ENCODE data around the gene FCER2. TPM values are rescaled to one million over a fixed set of nuclear protein-coding genes. Genes with fewer than 3 reads are reported as not detected.

The FCER2 gene
- total RNA-seq, 1 donor: not detected

DNA sequence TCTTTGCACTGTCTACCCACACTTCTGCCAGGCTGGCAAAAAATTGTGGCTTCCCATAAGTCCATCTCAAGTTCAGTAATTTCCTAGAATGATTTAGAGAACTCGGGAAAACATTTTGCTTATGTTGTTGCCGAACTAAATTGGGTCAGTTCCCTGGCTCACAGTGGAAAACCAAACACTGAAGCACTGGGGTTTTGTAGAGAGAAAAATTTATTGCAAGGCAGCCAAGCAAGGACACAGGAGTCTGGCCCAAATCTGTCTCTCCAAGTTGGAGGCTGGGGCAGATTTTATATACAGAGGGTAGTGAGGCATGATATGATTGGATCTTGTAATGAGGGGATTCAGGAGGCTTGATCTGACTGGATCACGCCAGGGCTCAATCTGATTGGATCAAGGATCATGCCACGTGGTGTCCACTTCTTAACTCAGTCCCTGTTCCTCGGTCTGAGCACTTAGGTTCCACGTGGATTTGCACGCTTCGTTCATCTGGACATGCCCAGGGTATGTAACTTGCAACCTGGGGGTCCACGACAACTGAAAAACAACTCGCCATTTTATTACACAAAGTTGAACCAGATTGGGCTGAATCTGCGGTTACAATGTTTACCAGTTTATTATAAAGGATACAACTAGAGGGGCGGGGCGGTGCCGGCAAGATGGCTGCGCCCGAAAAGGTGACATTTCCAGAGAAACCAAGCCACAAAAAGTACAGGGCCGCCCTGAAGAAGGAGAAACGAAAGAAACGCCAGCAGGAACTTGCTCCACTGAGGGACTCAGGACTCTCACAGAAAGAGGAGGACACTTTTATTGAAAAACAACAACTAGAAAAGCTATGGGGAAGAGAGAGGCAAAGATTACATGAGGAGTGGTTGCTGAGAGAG is 38.1 kb upstream of the FCER2 start:
- H3K4me3 ChIP-seq (ENCODE audit: low read depth, low read length): no peak overlapping the region
- no peak for DNase-seq (ENCODE audit: low read depth)
- TF ChIP-seq, protein P1, sequence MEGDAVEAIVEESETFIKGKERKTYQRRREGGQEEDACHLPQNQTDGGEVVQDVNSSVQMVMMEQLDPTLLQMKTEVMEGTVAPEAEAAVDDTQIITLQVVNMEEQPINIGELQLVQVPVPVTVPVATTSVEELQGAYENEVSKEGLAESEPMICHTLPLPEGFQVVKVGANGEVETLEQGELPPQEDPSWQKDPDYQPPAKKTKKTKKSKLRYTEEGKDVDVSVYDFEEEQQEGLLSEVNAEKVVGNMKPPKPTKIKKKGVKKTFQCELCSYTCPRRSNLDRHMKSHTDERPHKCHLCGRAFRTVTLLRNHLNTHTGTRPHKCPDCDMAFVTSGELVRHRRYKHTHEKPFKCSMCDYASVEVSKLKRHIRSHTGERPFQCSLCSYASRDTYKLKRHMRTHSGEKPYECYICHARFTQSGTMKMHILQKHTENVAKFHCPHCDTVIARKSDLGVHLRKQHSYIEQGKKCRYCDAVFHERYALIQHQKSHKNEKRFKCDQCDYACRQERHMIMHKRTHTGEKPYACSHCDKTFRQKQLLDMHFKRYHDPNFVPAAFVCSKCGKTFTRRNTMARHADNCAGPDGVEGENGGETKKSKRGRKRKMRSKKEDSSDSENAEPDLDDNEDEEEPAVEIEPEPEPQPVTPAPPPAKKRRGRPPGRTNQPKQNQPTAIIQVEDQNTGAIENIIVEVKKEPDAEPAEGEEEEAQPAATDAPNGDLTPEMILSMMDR (IDR thresholded peaks at IDR 0.05; ENCODE audit: insufficient read depth, low read depth, low read length): no peak

DNA sequence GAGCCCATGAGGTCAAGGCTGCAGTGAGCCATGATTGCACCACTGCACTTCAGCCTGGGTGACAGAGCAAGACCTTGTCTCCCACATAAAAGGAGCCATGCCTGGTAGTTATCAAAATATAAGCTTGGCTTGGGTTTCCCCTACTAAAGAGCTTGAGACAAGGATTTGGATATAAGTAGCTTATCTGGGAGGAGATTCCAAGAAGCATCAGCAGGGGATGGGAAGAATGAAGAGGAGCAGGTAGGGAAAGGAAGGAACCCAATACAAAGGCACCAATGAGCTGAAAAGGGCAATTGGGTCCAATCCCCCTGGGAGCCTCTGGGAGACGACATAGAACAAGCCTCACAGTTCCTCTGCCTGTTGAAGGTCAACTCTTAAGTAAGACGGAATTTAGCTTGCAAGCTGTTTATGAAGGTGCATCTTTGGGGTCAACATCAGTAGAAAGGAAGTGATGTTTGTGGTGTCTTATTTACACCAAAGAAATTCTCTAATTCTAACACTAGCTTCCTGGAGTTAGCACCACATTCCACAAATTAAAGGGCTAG is 37.4 kb upstream of the FCER2 start:
- no peak for DNase-seq (ENCODE audit: low read depth)
- TF ChIP-seq, protein P1 (IDR thresholded peaks at IDR 0.05; ENCODE audit: insufficient read depth, low read depth, low read length): no peak
- no peak overlapping the region for H3K4me3 ChIP-seq (ENCODE audit: low read depth, low read length)

DNA sequence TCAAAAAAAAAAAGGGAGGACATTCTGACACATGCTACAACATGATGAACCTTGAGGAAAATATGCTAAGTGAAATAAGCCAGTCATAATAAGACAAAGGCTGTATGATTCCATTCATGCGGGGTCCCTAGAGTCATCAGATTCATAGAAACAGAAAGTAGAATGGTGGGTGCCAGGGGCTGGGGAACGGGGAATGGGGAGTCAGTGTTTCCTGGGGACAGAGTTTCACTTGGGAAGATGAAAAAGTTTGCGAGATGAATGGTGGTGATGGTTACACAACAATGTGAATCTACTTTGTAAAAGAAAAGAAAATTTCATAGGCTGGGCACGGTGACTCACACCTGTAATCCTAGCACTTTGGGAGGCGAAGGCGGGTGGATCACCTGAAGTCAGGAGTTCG is 36.1 kb upstream of the FCER2 start:
- H3K4me3 ChIP-seq (ENCODE audit: low read depth, low read length): no peak overlapping the region
- TF ChIP-seq, protein P1 (IDR thresholded peaks at IDR 0.05; ENCODE audit: insufficient read depth, low read depth, low read length): no peak
- DNase-seq (ENCODE audit: low read depth): no peak

DNA sequence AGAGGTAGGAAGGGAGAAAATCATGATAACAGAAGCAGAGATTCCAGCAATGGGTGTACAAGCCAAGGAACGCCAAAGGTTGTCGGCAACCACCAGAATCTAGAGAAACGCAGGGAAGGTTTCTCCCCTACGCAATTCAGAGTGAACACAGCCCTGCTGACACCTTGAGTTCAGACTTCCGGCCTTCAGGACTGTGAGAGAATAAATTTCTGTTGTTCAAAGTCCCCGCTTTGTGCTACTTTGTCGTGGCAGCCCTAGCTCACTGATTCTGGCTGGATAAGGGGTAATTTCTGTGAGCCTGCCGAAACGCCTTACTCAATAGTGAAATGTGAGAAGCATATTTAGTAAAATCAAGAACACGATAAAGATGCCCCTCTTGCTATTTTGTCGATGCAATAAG is 35.3 kb upstream of the FCER2 start:
- H3K4me3 ChIP-seq (ENCODE audit: low read depth, low read length): no peak overlapping the region
- DNase-seq (ENCODE audit: low read depth): no peak
- TF ChIP-seq, protein P1 (IDR thresholded peaks at IDR 0.05; ENCODE audit: insufficient read depth, low read depth, low read length): no peak

DNA sequence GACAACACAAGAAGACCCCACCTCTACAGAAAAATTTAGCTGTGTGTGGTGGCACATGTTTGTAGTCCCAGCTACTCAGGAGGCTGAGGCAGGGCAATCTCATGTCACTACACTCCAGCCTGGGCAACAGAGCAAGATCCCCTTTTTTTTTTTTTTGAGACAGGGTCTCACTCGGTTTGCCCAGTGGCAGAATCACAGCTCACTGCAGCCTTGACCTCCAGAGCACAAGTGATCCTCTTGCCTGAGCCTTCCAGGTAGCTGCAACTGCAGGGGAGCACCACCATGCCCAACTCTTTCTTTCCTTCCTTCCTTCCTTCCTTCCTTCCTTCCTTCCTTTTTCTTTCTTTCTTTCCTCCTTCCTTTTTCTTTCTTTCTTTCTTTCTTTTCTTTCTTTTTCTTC is 34.2 kb upstream of the FCER2 start:
- TF ChIP-seq, protein P1 (IDR thresholded peaks at IDR 0.05; ENCODE audit: insufficient read depth, low read depth, low read length): no peak
- no peak for DNase-seq (ENCODE audit: low read depth)
- no peak overlapping the region for H3K4me3 ChIP-seq (ENCODE audit: low read depth, low read length)

DNA sequence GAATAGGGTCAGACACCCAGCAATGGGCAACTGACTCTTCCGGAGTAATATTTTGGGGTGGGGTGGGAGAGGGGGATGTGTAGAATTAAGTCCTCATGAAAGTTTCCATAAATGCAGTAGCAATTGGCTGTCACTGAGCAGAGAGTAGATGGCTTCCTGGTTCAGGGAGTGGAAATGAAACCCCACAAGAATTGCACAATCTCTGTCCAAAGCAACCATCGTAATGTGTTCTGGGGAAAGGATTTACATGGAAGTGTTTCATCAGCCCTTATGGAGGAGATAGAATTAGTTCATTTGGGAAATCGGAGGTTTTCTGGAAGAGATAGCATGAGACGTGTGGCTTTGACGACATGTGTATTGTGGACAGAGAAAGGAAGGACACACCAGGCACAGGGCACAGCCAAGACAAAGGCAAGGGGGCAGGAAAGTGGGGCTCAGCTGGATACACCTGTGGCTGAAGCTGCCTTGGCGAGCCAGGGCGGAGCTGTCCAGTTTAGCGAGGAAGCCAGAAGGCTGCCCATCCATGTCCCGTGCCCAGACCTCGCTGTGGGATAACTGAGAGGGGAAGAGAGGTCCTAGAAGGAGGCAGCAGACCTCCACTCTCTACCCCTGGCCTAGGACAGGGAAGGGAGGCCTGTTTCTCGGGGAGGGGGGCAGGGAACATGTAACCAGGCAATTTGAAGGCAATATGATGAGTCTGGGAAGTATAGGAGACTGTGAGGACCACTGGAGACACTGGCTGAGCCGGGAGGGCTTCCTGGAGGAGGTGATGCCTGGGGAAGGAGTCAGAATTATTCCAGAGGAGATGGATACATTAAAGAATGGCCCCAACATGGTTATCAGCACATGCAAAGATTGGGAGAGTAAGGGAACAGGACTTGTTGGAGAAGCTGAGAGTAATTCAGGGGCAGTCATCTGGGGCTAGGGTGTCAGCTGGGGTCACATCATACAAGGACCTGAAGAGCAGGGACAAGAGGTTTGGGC is 32.6 kb upstream of the FCER2 start:
- H3K4me3 ChIP-seq (ENCODE audit: low read depth, low read length): no peak overlapping the region
- TF ChIP-seq, protein P1 (IDR thresholded peaks at IDR 0.05; ENCODE audit: insufficient read depth, low read depth, low read length): no peak
- DNase-seq (ENCODE audit: low read depth): peak; percentile 54

All from fibroblast of villous mesenchyme (primary cell).